HEK293T (cell line): ENCODE measurements around the gene ZNF135.

ENCODE experiments used
- CTCF ChIA-PET: fragments of 350-600 bp; formaldehyde crosslinking; extraction: SDS; loops from one replicate; lab custom pipeline; 2021; ENCODE audit warnings: antibody characterized with exemption, inconsistent platforms; lab: Yijun Ruan, JAX
- POLR2A ChIA-PET: fragments of 350-600 bp; formaldehyde crosslinking; extraction: SDS; loops from one replicate; lab custom pipeline; 2020; ENCODE audit warnings: antibody characterized with exemption, inconsistent platforms; lab: Yijun Ruan, JAX
- DNase-seq: peaks from one replicate; pipeline ENCODE4 v3.0.0; 2012; ENCODE audit warnings: mixed read lengths; ENCODE audit errors: extremely low spot score
- ARNT ChIP-seq: fragments of 450-650 bp; IDR thresholded peaks from 2 replicates; pipeline ENCODE4 v1.6.1; 2017; ENCODE audit warnings: mild to moderate bottlenecking
- BHLHE40 ChIP-seq: fragments of 450-650 bp; IDR thresholded peaks from 2 replicates; pipeline ENCODE4 v1.6.1; 2016; ENCODE audit warnings: mild to moderate bottlenecking, moderate library complexity, borderline replicate concordance
- CTBP1 ChIP-seq: fragments of 450-650 bp; IDR thresholded peaks from 2 replicates; pipeline ENCODE4 v1.6.1; 2016; ENCODE audit warnings: borderline replicate concordance
- ELF4 ChIP-seq: fragments of 450-650 bp; IDR thresholded peaks from 2 replicates; pipeline ENCODE4 v1.6.1; 2017; ENCODE audit warnings: antibody characterized with exemption
- FOXA1 ChIP-seq: fragments of 450-650 bp; IDR thresholded peaks from 2 replicates; pipeline ENCODE4 v1.6.1; 2016; ENCODE audit warnings: mild to moderate bottlenecking
- FOXK2 ChIP-seq: fragments of 450-650 bp; IDR thresholded peaks from 2 replicates; pipeline ENCODE4 v1.6.1; 2016; ENCODE audit warnings: mild to moderate bottlenecking
- FOXM1 ChIP-seq: fragments of 450-650 bp; IDR thresholded peaks from 2 replicates; pipeline ENCODE4 v1.6.1; 2017; ENCODE audit warnings: mild to moderate bottlenecking, borderline replicate concordance
- HDGF ChIP-seq: fragments of 450-650 bp; IDR thresholded peaks from 2 replicates; pipeline ENCODE4 v1.6.1; 2017; ENCODE audit warnings: antibody characterized with exemption, borderline replicate concordance
- L3MBTL2 ChIP-seq: fragments of 450-650 bp; conservative IDR thresholded peaks from 2 replicates; pipeline ENCODE4 v1.6.1; 2016; ENCODE audit warnings: mild to moderate bottlenecking
- LEF1 ChIP-seq: fragments of 450-650 bp; IDR thresholded peaks from 2 replicates; pipeline ENCODE4 v1.6.1; 2017; ENCODE audit warnings: mild to moderate bottlenecking, borderline replicate concordance
- NFRKB ChIP-seq: fragments of 450-650 bp; IDR thresholded peaks from 2 replicates; pipeline ENCODE4 v1.6.1; 2016; ENCODE audit warnings: mild to moderate bottlenecking, moderate library complexity
- PKNOX1 ChIP-seq: fragments of 450-650 bp; IDR thresholded peaks from 2 replicates; pipeline ENCODE4 v1.6.1; 2016
- SP1 ChIP-seq: fragments of 450-650 bp; IDR thresholded peaks from 2 replicates; pipeline ENCODE4 v1.6.1; 2017
- SUZ12 ChIP-seq: fragments of 450-650 bp; IDR thresholded peaks from 2 replicates; pipeline ENCODE4 v1.6.1; 2016; ENCODE audit warnings: mild to moderate bottlenecking
- TARDBP ChIP-seq: fragments of 450-650 bp; IDR thresholded peaks from 2 replicates; pipeline ENCODE4 v1.6.1; 2016
- ZNF384 ChIP-seq: fragments of 450-650 bp; IDR thresholded peaks from 2 replicates; pipeline ENCODE4 v1.6.1; 2016

The ZNF135 gene

GRCh38 chr19:58044886-58045285 lies 14.2 kb upstream of the ZNF135 start:
- no peak for DNase-seq
- ChIA-PET POLR2A (no interaction called here), CTCF (no interaction called here)
- no peak for TF ChIP-seq L3MBTL2
- TF ChIP-seq LEF1: no peak
- TF ChIP-seq FOXM1: no peak
- no peak for TF ChIP-seq FOXK2

- DNase-seq: no peak
- ChIA-PET POLR2A (no interaction called here), CTCF (no interaction called here)
- TF ChIP-seq BHLHE40: no peak
- no peak for TF ChIP-seq LEF1
- TF ChIP-seq HDGF: no peak
- TF ChIP-seq PKNOX1: no peak
- TF ChIP-seq FOXA1: no peak
- no peak for TF ChIP-seq ELF4
- no peak for TF ChIP-seq FOXK2
- no peak for TF ChIP-seq SP1
- TF ChIP-seq TARDBP: no peak
- TF ChIP-seq FOXM1: no peak
- no peak for TF ChIP-seq ZNF384
- TF ChIP-seq SUZ12: no peak
- no peak for TF ChIP-seq ARNT
- TF ChIP-seq CTBP1: no peak
- no peak for TF ChIP-seq L3MBTL2
- TF ChIP-seq NFRKB: no peak
Measured at GRCh38 chr19:58045411-58046050, 13.6 kb upstream of the ZNF135 start.

DNA sequence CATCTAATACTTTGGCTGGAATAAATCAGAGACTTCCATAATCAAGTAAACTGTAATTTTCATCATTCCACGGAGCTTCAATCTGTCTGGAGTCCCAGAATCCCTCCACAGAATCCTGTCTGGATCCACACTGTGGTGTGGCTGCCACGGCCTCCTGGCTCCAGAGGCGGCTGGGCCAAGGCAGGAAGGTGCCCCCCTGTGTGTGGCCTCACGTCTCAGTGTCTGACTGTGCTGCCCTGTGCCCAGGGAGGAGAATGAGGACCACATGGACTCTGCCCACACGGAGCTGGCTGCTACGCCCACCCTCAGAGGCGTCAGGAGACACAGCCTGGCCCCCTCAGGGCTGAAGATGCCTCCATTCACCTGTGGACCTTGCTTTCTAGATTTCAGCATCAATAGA lies 12.2 kb upstream of the ZNF135 start:
- TF ChIP-seq HDGF: no peak
- TF ChIP-seq SUZ12: no peak
- TF ChIP-seq ELF4: no peak
- TF ChIP-seq PKNOX1: no peak
- TF ChIP-seq ARNT: no peak
- no peak for TF ChIP-seq SP1
- TF ChIP-seq LEF1: no peak
- no peak for TF ChIP-seq NFRKB
- CTCF ChIA-PET: interaction anchor here (0.6 kb wide), 1 partner anchor 94 kb away, joined by 3 read pairs; no protein-coding TSS in a partner anchor
- no peak for DNase-seq
- POLR2A ChIA-PET: no interaction called here

DNA sequence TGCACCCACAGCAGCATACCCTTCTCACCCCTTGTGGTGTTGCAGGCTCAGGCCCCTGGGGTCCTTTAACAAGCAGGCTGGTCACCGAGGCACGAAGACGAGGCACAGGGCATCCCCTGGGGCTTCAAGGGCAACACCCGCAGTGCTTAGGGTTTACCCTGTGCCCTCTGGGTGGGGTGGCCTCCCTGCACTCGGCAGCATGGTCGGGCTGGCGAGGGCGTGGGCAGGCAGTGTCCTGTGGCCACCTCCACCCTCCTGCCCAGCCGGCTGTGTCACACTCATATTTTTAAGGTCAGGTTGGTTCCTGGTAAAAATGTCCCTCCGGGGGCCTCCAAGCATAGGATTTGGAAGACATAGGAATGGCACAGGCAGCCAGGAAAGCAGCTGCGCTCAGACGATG lies 11.4 kb upstream of the ZNF135 start:
- ChIA-PET CTCF (no interaction called here), POLR2A (no interaction called here)
- TF ChIP-seq ZNF384 (no peak), HDGF (no peak), ARNT (no peak), PKNOX1 (no peak), FOXM1 (no peak), NFRKB (no peak), TARDBP (no peak), ELF4 (no peak), LEF1 (no peak), BHLHE40 (no peak), L3MBTL2 (no peak), SP1 (no peak), CTBP1 (no peak), SUZ12 (no peak), FOXA1 (no peak), FOXK2 (no peak)
- no peak for DNase-seq

- TF ChIP-seq FOXK2 (no peak), ARNT (no peak), CTBP1 (no peak), ZNF384 (no peak), TARDBP (no peak), NFRKB (no peak), L3MBTL2 (no peak), SUZ12 (no peak), HDGF (no peak), SP1 (no peak), PKNOX1 (no peak), ELF4 (no peak), FOXA1 (no peak), LEF1 (no peak), FOXM1 (no peak), BHLHE40 (no peak)
- no peak for DNase-seq
- ChIA-PET POLR2A (no interaction called here), CTCF (no interaction called here)
Measured at GRCh38 chr19:58052256-58052655, 6.8 kb upstream of the ZNF135 start.
